OCI-LY1 (cell line): Measurements from ENCODE around the gene SERPINA1.

ENCODE experiments used
- H2AFZ ChIP-seq: fragments of 200-600 bp; sonication (generic), shearing (Covaris generic); 2 replicates; pipeline ENCODE4 v1.6.0; 2014; ENCODE audit warnings: antibody characterized with exemption, mild to moderate bottlenecking, low read length
- H3F3A ChIP-seq: fragments of 200-600 bp; sonication (generic), shearing (Covaris generic); 2 replicates; pipeline ENCODE4 v1.6.0; 2014; ENCODE audit warnings: mild to moderate bottlenecking, antibody characterized with exemption, low read length, moderate library complexity; ENCODE audit not compliant: insufficient read depth
- H3K27ac ChIP-seq: fragments of 200-600 bp; sonication (generic); 2 replicates; pipeline ENCODE4 v1.5.1; 2014; ENCODE audit warnings: low read length, mixed run types, mild to moderate bottlenecking, low read depth; ENCODE audit not compliant: poor library complexity, severe bottlenecking
- H3K27me3 ChIP-seq: fragments of 200-600 bp; sonication (generic); 2 replicates; pipeline ENCODE4 v1.6.0; 2014; ENCODE audit warnings: antibody characterized with exemption, mild to moderate bottlenecking, low read length, moderate library complexity; ENCODE audit not compliant: insufficient read depth
- H3K36me3 ChIP-seq: fragments of 200-600 bp; sonication (generic); 2 replicates; pipeline ENCODE4 v1.6.1; 2014; ENCODE audit warnings: mild to moderate bottlenecking, antibody characterized with exemption, low read length, moderate library complexity, mixed read lengths; ENCODE audit not compliant: insufficient read depth
- H3K4me1 ChIP-seq: fragments of 200-600 bp; sonication (generic); 2 replicates; pipeline ENCODE4 v1.5.1; 2014; ENCODE audit warnings: mild to moderate bottlenecking, low read length, moderate library complexity; ENCODE audit not compliant: insufficient read depth, severe bottlenecking
- H3K4me2 ChIP-seq: fragments of 200-600 bp; sonication (generic), shearing (Covaris generic); 2 replicates; pipeline ENCODE4 v1.6.1; 2014; ENCODE audit warnings: low read length
- H3K4me3 ChIP-seq: fragments of 200-600 bp; sonication (generic); 2 replicates; pipeline ENCODE4 v1.5.1; 2014; ENCODE audit warnings: low read length, low read depth, mild to moderate bottlenecking, mixed read lengths; ENCODE audit not compliant: poor library complexity, severe bottlenecking
- H3K79me2 ChIP-seq: fragments of 200-600 bp; shearing (Covaris generic); 2 replicates; pipeline ENCODE4 v1.6.1; 2016; ENCODE audit warnings: mixed run types, low read length, mixed read lengths; ENCODE audit not compliant: insufficient read depth
- H3K9ac ChIP-seq: fragments of 200-600 bp; sonication (generic), shearing (Covaris generic); 2 replicates; pipeline ENCODE4 v1.6.1; 2014; ENCODE audit warnings: mild to moderate bottlenecking, low read length, mixed read lengths
- H3K9me2 ChIP-seq: fragments of 200-600 bp; sonication (generic), shearing (Covaris generic); 2 replicates; pipeline ENCODE4 v1.6.1; 2014; ENCODE audit warnings: low read depth, mild to moderate bottlenecking, low read length, mixed read lengths
- H3K9me3 ChIP-seq: fragments of 200-600 bp; shearing (Covaris generic); 2 replicates; pipeline ENCODE4 v1.6.1; 2014; ENCODE audit warnings: low read length, mixed read lengths
- H4K20me1 ChIP-seq: fragments of 200-600 bp; sonication (generic), shearing (Covaris generic); 2 replicates; pipeline ENCODE4 v1.6.0; 2016; ENCODE audit warnings: mild to moderate bottlenecking, low read length; ENCODE audit not compliant: insufficient read depth
- EZH2 ChIP-seq: fragments of 200-600 bp; sonication (generic), shearing (Covaris generic); IDR thresholded peaks from 2 replicates; pipeline ENCODE4 v1.8.0; 2017; ENCODE audit warnings: borderline replicate concordance, mixed run types, mild to moderate bottlenecking, antibody characterized with exemption, low read length, moderate library complexity, mixed read lengths
- TF ChIP-seq, protein P1 (sequence below): fragments of 200-600 bp; sonication (generic), shearing (Covaris generic); IDR thresholded peaks from 2 replicates; pipeline ENCODE4 v1.5.1; 2017; ENCODE audit warnings: mild to moderate bottlenecking, antibody characterized with exemption, low read length, moderate library complexity, mixed read lengths

Gene SERPINA1

DNA sequence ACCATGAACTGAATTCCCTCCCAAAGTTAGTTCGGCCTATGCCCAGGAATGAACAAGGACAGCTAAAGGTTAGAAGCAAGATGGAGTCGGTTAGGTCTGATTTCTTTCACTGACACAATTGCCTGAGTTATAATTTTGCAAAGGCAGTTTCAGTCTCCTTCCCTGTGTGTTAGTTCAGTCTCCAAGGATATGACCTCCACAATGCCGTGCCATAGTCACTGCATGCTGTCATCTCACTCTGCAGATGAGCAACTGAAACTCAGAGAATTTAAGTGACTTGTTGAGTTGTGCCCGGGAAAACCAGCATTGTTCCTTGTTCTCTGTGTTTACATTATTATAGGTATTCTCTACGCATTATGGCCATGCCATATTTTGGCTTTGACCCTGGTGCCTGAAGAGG lies 10.1 kb upstream of the SERPINA1 start:
- Histone ChIP-seq H3K9me3 (no peaks in the 10 kb centered on the region), H3K4me2 (no peak overlapping the region), H3K4me3 (no peak overlapping the region), H3K79me2 (no peaks in the 10 kb centered on the region), H3F3A (no peaks in the 10 kb centered on the region), H3K9me2 (no peaks in the 10 kb centered on the region), H3K36me3 (no peaks in the 10 kb centered on the region), H4K20me1 (no peaks in the 10 kb centered on the region), H3K27ac (no peak overlapping the region), H3K27me3 (peaks cover 3% of the 10 kb centered on the region), H3K9ac (no peak overlapping the region), H3K4me1 (no peaks in the 10 kb centered on the region), H2AFZ (no peak overlapping the region)
- no peak for TF ChIP-seq EZH2
- TF ChIP-seq, protein P1, sequence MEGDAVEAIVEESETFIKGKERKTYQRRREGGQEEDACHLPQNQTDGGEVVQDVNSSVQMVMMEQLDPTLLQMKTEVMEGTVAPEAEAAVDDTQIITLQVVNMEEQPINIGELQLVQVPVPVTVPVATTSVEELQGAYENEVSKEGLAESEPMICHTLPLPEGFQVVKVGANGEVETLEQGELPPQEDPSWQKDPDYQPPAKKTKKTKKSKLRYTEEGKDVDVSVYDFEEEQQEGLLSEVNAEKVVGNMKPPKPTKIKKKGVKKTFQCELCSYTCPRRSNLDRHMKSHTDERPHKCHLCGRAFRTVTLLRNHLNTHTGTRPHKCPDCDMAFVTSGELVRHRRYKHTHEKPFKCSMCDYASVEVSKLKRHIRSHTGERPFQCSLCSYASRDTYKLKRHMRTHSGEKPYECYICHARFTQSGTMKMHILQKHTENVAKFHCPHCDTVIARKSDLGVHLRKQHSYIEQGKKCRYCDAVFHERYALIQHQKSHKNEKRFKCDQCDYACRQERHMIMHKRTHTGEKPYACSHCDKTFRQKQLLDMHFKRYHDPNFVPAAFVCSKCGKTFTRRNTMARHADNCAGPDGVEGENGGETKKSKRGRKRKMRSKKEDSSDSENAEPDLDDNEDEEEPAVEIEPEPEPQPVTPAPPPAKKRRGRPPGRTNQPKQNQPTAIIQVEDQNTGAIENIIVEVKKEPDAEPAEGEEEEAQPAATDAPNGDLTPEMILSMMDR: no peak

- TF ChIP-seq, protein P1: no peak
- TF ChIP-seq EZH2: no peak
- Histone ChIP-seq H3K9ac (no peak overlapping the region), H3K36me3 (no peaks in the 10 kb centered on the region), H3K27me3 (peaks cover 7% of the 10 kb centered on the region), H4K20me1 (no peaks in the 10 kb centered on the region), H3F3A (no peaks in the 10 kb centered on the region), H3K27ac (no peak overlapping the region), H3K4me1 (no peaks in the 10 kb centered on the region), H3K9me3 (no peaks in the 10 kb centered on the region), H3K4me2 (no peak overlapping the region), H3K9me2 (no peaks in the 10 kb centered on the region), H2AFZ (no peak overlapping the region), H3K79me2 (no peaks in the 10 kb centered on the region), H3K4me3 (no peak overlapping the region)
Observed at GRCh38 chr14:94398182-94398479, 9.7 kb upstream of the SERPINA1 start.

- Histone ChIP-seq H3K4me1 (no peaks in the 10 kb centered on the region), H3K9ac (no peak overlapping the region), H3K27ac (no peak overlapping the region), H2AFZ (no peak overlapping the region), H3K4me2 (no peak overlapping the region), H3K9me3 (no peaks in the 10 kb centered on the region), H3K27me3 (peaks cover 7% of the 10 kb centered on the region), H3K9me2 (no peaks in the 10 kb centered on the region), H3K79me2 (no peaks in the 10 kb centered on the region), H3K36me3 (no peaks in the 10 kb centered on the region), H3K4me3 (no peak overlapping the region), H4K20me1 (no peaks in the 10 kb centered on the region), H3F3A (no peaks in the 10 kb centered on the region)
- TF ChIP-seq, protein P1: no peak
- TF ChIP-seq EZH2: no peak
Observed at GRCh38 chr14:94397289-94398181, 9.1 kb upstream of the SERPINA1 start.
